ENCODE data around the gene ETHE1. TPM values are rescaled to one million over a fixed set of nuclear protein-coding genes. Genes with fewer than 3 reads are reported as not detected.

The ETHE1 gene
- total RNA-seq, 4 donors from 2014 or later = 33.7 to 54.5 (median 41.9) TPM

GRCh38 chr19:43501661-43502418 is 25.2 kb downstream of the ETHE1 start:
- Histone ChIP-seq H3K4me3 (peak overlapping the region in 1 of 4 donors; percentile 3), H3K4me1 (peaks cover 0 to 32% (median 12%) of the 10 kb centered on the region in 4 donors), H3K27me3 (no peaks in the 10 kb centered on the region), H3K36me3 (peaks cover 0 to 34% (median 4%) of the 10 kb centered on the region in 3 donors), H3K27ac (no peak overlapping the region), H3K9me3 (no peaks in the 10 kb centered on the region)
- WGBS, 2 donors = 52 to 54% methylated on average over 39 to 43 of the region's 43 CpGs
- TF ChIP-seq EP300 (IDR thresholded peaks at IDR 0.05) (no peak), POLR2A (IDR thresholded peaks at IDR 0.05) (no peak), CTCF (IDR thresholded peaks at IDR 0.05) (no peak)
- DNase-seq (ENCODE audit: low spot score in 2 of 2) = no peak

GRCh38 chr19:43499042-43499441 is 28.0 kb downstream of the ETHE1 start:
- no peak for DNase-seq (ENCODE audit: low spot score in 2 of 2)
- H3K36me3 ChIP-seq = peaks cover 2 to 52% (median 4%) of the 10 kb centered on the region in 3 donors
- H3K27ac ChIP-seq = no peak overlapping the region

GRCh38 chr19:43498233-43498842 is 28.7 kb downstream of the ETHE1 start:
- no peak overlapping the region for H3K4me3 ChIP-seq
- TF ChIP-seq POLR2A (IDR thresholded peaks at IDR 0.05) (no peak), EP300 (IDR thresholded peaks at IDR 0.05) (no peak)
- peaks cover 0 to 19% (median 4%) of the 10 kb centered on the region in 4 donors for H3K4me1 ChIP-seq
- H3K27ac ChIP-seq = no peak overlapping the region
- no peaks in the 10 kb centered on the region for H3K27me3 ChIP-seq
- no peaks in the 10 kb centered on the region for H3K9me3 ChIP-seq
- peaks cover 2 to 56% (median 4%) of the 10 kb centered on the region in 3 donors for H3K36me3 ChIP-seq
- WGBS, 2 donors = 57 to 61% methylated on average over 5 of the region's 5 CpGs
- DNase-seq (ENCODE audit: low spot score in 2 of 2) = no peak

More at GRCh38 chr19:43499042-43499441, 28.0 kb downstream of the ETHE1 start:
- no peaks in the 10 kb centered on the region for H3K9me3 ChIP-seq
- H3K27me3 ChIP-seq = no peaks in the 10 kb centered on the region
- no peak overlapping the region for H3K4me3 ChIP-seq
- peaks cover 0 to 22% (median 5%) of the 10 kb centered on the region in 4 donors for H3K4me1 ChIP-seq
- TF ChIP-seq EP300 (IDR thresholded peaks at IDR 0.05) (no peak), CTCF (IDR thresholded peaks at IDR 0.05) (no peak), POLR2A (IDR thresholded peaks at IDR 0.05) (no peak)
- 69 to 72% methylated on average over 3 of the region's 3 CpGs for WGBS, 2 donors

- no peaks in the 10 kb centered on the region for H3K9me3 ChIP-seq
- DNase-seq (ENCODE audit: low spot score in 2 of 2) = no peak
- WGBS, 2 donors = 93 to 94% methylated on average over 6 to 7 of the region's 7 CpGs
- H3K27ac ChIP-seq = no peak overlapping the region
- no peak overlapping the region for H3K4me3 ChIP-seq
- TF ChIP-seq CTCF (IDR thresholded peaks at IDR 0.05) = no peak
- TF ChIP-seq POLR2A (IDR thresholded peaks at IDR 0.05) = no peak
- TF ChIP-seq EP300 (IDR thresholded peaks at IDR 0.05) = no peak
- H3K36me3 ChIP-seq = peaks cover 2 to 62% (median 4%) of the 10 kb centered on the region in 3 donors
- peaks cover 0 to 5% (median 0%) of the 10 kb centered on the region in 4 donors for H3K4me1 ChIP-seq
- H3K27me3 ChIP-seq = no peaks in the 10 kb centered on the region
Measured at GRCh38 chr19:43496960-43497359, 30.0 kb downstream of the ETHE1 start.

- WGBS, 2 donors = 79 to 84% methylated on average over 7 of the region's 8 CpGs
- Histone ChIP-seq H3K27me3 (no peaks in the 10 kb centered on the region), H3K36me3 (peaks cover 0 to 64% (median 2%) of the 10 kb centered on the region in 3 donors), H3K9me3 (no peaks in the 10 kb centered on the region), H3K4me1 (no peaks in the 10 kb centered on the region), H3K27ac (no peak overlapping the region), H3K4me3 (no peak overlapping the region)
- no peak for DNase-seq (ENCODE audit: low spot score in 2 of 2)
- TF ChIP-seq CTCF (IDR thresholded peaks at IDR 0.05) (no peak), POLR2A (IDR thresholded peaks at IDR 0.05) (no peak), EP300 (IDR thresholded peaks at IDR 0.05) (no peak)
Measured at GRCh38 chr19:43495082-43495481, 31.9 kb downstream of the ETHE1 start.
